GM12878 (cell line): Measurements from ENCODE around the gene MRPL18. TPM values are rescaled to one million over a fixed set of nuclear protein-coding genes. Genes with fewer than 3 reads are reported as not detected.

Source experiments
- E2F8 ChIP-seq: fragments of 450-650 bp; IDR thresholded peaks from 2 replicates; pipeline ENCODE4 v1.6.1; 2018; ENCODE audit warnings: mild to moderate bottlenecking, low read depth, moderate library complexity; ENCODE audit not compliant: partially characterized antibody
- EGR1 ChIP-seq, 2 experiments: IDR thresholded peaks; 1 replicate in 1 of 2; 2 replicates in 1 of 2; pipeline ENCODE4 v1.6.1; 2011 to 2012; ENCODE audit warnings: low read depth in 2 of 2, low read length in 2 of 2, borderline replicate concordance in 1 of 2, mild to moderate bottlenecking in 1 of 2, moderate library complexity in 1 of 2
- FOXM1 ChIP-seq: IDR thresholded peaks from 2 replicates; pipeline ENCODE4 v1.6.1; 2012; ENCODE audit warnings: low read depth, mild to moderate bottlenecking, inconsistent platforms, low read length, moderate library complexity
- GATAD2B ChIP-seq: fragments of 450-650 bp; conservative IDR thresholded peaks from 2 replicates; pipeline ENCODE4 v1.6.1; 2017; ENCODE audit warnings: low read depth, mild to moderate bottlenecking, moderate library complexity
- IKZF1 ChIP-seq: fragments of 450-650 bp; conservative IDR thresholded peaks from 2 replicates; pipeline ENCODE4 v1.6.1; 2017; ENCODE audit warnings: antibody characterized with exemption, mild to moderate bottlenecking
- RBBP5 ChIP-seq: fragments of 200-600 bp; sonication (generic); conservative IDR thresholded peaks from 2 replicates; pipeline ENCODE4 v1.6.1; 2016
- SREBF2 ChIP-seq: IDR thresholded peaks from 2 replicates; pipeline ENCODE4 v1.6.1; 2012; ENCODE audit warnings: mild to moderate bottlenecking, low read length
- SUZ12 ChIP-seq: fragments of 200-600 bp; sonication (generic); IDR thresholded peaks from one replicate; pipeline ENCODE4 v1.6.1; 2018; ENCODE audit warnings: antibody characterized with exemption, mild to moderate bottlenecking; ENCODE audit not compliant: unreplicated experiment
- WRNIP1 ChIP-seq: IDR thresholded peaks from 2 replicates; pipeline ENCODE4 v1.6.1; 2011; ENCODE audit warnings: low read depth, low read length, improper control_type of control experiment, borderline replicate concordance
- ZNF24 ChIP-seq: fragments of 450-650 bp; IDR thresholded peaks from 2 replicates; pipeline ENCODE4 v1.6.1; 2017; ENCODE audit warnings: antibody characterized with exemption, mild to moderate bottlenecking
- polyA plus RNA-seq, 11 experiments: library from polyadenylated mRNA; depleted of rRNA in 4 of 11; unstranded in 6 of 11; stranded (reverse) in 5 of 11; fragments of >200 nt; fragmentation: Nextera tagmentation in 4 of 11; fragmentation: Illumina TruSeq in 1 of 11; extraction: Ambion mirVana in 4 of 11; extraction: Trizol in 1 of 11; gene quantifications; 1 replicate in 1 of 11; 2 replicates in 10 of 11; pipeline versions ENCODE4 v1.2.1 to v1.2.3, GENCODE V29; 2011 to 2016; ENCODE audit warnings: inconsistent platforms in 2 of 11, missing spikeins in 2 of 11, low read depth in 1 of 11
- total RNA-seq, 4 experiments: library from RNA; depleted of rRNA in 3 of 4; stranded (reverse); fragments of >200 nt in 3 of 4; fragmentation: Illumina TruSeq in 1 of 4; extraction: Trizol in 1 of 4; gene quantifications; 2 replicates each; pipeline versions ENCODE4 v1.2.1 to v1.2.3, GENCODE V29; 2013 to 2021
- TF ChIP-seq, protein P1 (sequence below): fragments of 150-350 bp; IDR thresholded peaks from 2 replicates; pipeline ENCODE4 v1.6.1; 2014; ENCODE audit warnings: mild to moderate bottlenecking, low read depth, low read length

MRPL18 gene
- total and polyA plus RNA-seq, 10 of the 15 experiments (the other 5 are each of a cell fraction or from before 2014, with no cell fraction given) = 68.5 to 203 (median 116) TPM

GRCh38 chr6:159760602-159761057 lies 29.6 kb upstream of the MRPL18 start (continued):
- TF ChIP-seq FOXM1 = no peak
- TF ChIP-seq ZNF24 = no peak
- TF ChIP-seq SUZ12 = no peak
- TF ChIP-seq RBBP5 = no peak
- TF ChIP-seq IKZF1 = no peak
- TF ChIP-seq, protein P1, sequence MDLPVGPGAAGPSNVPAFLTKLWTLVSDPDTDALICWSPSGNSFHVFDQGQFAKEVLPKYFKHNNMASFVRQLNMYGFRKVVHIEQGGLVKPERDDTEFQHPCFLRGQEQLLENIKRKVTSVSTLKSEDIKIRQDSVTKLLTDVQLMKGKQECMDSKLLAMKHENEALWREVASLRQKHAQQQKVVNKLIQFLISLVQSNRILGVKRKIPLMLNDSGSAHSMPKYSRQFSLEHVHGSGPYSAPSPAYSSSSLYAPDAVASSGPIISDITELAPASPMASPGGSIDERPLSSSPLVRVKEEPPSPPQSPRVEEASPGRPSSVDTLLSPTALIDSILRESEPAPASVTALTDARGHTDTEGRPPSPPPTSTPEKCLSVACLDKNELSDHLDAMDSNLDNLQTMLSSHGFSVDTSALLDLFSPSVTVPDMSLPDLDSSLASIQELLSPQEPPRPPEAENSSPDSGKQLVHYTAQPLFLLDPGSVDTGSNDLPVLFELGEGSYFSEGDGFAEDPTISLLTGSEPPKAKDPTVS = no peak
- TF ChIP-seq SREBF2 = no peak
- no peak for TF ChIP-seq EGR1 (IDR thresholded peaks at IDR 0.05; ENCODE audit: borderline replicate concordance in 1 of 2, low read depth in 2 of 2, low read length in 2 of 2)
- TF ChIP-seq E2F8 = no peak
- TF ChIP-seq WRNIP1 = no peak
- no peak for TF ChIP-seq GATAD2B
